GM23248 (cell line): Measurements from ENCODE around the gene LDLRAD4.

Experiments used
- EZH2 ChIP-seq: fragments of 200-600 bp; sonication (generic); IDR thresholded peaks from 2 replicates; pipeline ENCODE4 v1.6.1; 2018; ENCODE audit warnings: antibody characterized with exemption, mild to moderate bottlenecking; ENCODE audit not compliant: insufficient read depth, poor library complexity, severe bottlenecking
- EZH2phosphoT487 ChIP-seq: fragments of 200-600 bp; sonication (generic); IDR thresholded peaks from 2 replicates; pipeline ENCODE4 v1.6.1; 2018; ENCODE audit warnings: antibody characterized with exemption, moderate library complexity, mild to moderate bottlenecking, low read depth; ENCODE audit not compliant: insufficient read depth

DNA sequence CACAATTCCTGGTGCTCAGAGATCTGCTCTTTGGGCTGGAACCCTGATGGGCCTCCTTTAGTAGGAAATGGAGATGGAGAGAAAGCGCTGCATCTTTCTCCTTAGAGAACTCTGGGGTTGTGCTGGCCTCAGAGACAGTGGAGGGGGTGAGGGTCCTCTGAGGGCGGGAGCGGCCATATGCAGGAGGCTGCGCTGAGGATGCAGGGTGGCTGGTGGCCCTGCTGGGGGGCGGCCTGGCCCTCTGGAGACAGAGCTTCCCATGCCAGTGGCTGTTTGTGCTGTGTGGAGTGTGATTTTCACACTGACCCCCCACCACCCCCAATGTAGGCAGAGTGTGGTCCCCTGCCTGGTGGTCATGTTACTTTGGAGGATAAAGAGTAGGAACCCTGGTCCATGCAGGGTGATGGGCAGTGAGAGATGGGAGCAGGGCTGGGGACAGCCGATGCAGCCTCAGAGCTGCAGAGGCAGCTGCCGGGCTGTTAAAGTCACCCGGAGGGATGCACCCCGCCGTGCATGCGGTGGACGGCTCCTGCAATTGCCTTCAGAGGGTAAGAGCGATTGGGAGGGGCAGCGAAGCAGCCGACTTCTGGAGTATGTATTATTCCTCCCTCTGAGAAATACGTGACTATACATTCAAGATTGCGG lies 313.2 kb downstream of the LDLRAD4 start:
- TF ChIP-seq EZH2phosphoT487: no peak
- TF ChIP-seq EZH2: no peak
